Endometrium (tissue), 2 donors: ENCODE results near the gene KCNH2.
"Not testable (repeated sequence)": the region's sequence is repeated elsewhere in the genome, so short reads cannot be mapped to it uniquely, and the experiment has no call there.

Experiments
- FAIRE-seq: peaks from 2 replicates; lab custom pipeline; 2012; peaks lifted over from hg19 to GRCh38; lab: Jason Lieb, UNC
- donor health status: control.
- donor health status: control.

The KCNH2 gene

DNA sequence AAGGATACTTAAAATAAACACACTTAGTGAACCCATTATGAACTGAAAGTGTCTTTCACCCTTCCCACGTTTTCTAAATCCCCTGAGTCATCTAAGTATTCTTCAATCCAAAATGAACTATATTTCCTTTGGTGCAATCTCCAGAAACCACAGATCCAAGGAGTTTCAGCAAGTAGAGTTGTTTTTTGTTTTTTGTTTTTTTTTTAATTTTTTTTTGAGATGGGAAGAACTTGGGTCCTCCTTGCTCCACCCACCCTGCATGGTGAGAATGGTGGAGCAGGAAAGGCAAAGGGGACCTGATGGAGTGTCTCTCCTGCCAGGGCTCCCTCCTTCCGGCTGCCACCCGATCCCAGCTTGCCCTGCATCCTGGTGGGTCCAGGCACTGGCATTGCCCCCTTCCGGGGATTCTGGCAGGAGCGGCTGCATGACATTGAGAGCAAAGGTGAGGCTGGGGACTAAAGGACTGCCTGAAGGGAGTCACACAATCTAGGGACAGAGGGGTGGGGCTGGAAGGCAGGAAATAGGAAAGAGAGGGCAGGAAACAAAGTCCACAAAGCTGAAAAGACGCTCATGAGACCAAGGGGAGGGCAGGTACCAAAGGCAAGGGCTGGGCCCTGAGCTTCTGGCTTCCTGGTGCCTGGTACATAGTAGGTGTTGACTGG, 34.0 kb upstream of the KCNH2 start:
- FAIRE-seq: no peak

GRCh38 chr7:151011616-151012015, 33.5 kb upstream of the KCNH2 start:
- not testable (repeated sequence) for FAIRE-seq

DNA sequence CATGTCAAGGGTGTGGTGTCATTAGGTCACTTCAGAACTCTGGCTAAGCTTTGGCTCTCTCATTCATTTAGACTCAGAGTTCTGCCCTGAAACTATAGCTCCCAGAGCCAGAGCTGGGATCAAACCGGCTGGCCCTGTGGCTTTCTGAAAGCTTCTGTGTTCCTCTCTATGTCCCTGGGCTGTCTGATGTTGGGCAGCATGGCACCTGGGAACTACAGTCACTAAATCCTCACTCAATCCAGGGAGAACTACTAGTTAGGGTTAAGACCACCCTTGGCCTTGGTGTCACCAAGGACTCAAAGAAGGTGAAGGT, 32.9 kb upstream of the KCNH2 start:
- no peak for FAIRE-seq

GRCh38 chr7:151010307-151011096, 32.4 kb upstream of the KCNH2 start:
- no peak for FAIRE-seq

DNA sequence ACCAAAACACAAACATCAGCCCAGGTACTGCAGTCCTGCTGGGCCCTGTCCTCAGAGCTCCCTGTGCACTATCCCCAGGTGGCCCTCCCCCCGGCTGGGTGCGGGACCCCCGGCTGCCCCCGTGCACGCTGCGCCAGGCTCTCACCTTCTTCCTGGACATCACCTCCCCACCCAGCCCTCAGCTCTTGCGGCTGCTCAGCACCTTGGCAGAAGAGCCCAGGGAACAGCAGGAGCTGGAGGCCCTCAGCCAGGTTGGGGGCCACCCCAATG, 31.9 kb upstream of the KCNH2 start:
- FAIRE-seq: no peak

DNA sequence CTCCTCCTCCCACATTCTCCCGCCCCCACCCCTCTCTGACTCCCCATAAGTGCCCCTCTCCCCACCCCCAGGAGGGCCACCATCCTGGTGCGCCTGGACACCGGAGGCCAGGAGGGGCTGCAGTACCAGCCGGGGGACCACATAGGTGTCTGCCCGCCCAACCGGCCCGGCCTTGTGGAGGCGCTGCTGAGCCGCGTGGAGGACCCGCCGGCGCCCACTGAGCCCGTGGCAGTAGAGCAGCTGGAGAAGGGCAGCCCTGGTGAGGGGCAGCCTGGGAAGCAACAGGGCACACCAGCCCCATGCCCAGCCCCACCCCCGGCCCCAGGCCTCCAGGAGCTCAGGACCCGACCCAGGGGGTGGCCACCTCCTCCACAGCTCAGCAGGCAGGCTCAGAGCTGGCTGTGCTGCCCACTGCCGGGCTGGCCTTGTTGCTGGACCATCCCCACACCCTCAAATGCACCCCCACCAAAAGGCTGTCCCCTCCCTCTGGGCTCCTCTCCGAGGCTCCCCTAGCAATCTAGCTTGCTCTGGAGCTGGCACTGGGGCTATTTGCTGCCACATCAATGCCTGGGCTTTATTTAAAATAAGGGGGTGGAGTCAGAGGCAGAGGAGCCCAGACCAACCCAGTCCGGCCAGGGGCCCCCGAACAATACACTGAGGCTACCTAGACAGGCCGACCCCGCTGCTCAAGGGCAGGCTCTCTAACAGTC, 31.4 kb upstream of the KCNH2 start:
- FAIRE-seq: no peak

- no peak for FAIRE-seq
These were observed 30.6 kb upstream of the KCNH2 start for GRCh38 chr7:151008511-151009323.

DNA sequence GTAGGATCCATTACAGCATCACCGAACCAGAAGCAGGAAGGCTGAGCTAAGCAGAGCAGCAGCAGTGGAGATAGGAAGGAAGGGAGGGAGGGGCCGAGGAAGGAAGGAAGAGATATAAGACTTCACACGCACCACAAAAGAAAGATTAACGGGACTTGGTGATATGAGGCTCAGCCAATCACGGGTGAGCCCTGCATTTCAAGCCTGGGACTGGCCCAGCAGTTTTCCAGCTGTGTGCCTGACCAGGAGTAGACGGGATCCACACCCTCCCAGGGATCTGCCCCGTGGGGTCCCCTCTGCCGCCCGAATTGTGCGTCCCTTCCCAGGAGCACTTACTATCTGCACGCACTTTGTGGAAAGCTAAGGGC, 30.0 kb upstream of the KCNH2 start:
- FAIRE-seq: no peak

DNA sequence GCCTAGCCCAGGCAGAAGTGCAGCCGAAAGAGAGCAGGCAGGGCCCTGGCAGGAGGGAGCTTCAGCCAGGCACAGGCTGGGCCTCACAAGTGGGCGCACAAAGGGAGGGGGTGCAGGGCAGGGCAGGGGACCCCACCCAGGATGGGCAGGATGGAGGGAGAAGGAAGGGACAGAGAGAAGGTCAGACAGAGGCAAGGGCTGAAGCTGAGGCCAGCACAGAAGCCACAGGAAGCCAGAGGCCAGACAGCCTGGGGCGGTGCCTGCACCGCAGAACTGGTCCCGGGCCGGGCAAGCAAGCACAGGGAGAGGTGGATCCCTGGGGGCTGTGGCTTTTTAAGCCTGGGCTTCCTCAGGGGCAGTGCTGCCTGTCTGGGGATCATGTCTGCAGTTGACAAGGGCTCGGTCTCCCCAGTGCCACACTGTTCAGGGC, 29.4 kb upstream of the KCNH2 start:
- no peak for FAIRE-seq

DNA sequence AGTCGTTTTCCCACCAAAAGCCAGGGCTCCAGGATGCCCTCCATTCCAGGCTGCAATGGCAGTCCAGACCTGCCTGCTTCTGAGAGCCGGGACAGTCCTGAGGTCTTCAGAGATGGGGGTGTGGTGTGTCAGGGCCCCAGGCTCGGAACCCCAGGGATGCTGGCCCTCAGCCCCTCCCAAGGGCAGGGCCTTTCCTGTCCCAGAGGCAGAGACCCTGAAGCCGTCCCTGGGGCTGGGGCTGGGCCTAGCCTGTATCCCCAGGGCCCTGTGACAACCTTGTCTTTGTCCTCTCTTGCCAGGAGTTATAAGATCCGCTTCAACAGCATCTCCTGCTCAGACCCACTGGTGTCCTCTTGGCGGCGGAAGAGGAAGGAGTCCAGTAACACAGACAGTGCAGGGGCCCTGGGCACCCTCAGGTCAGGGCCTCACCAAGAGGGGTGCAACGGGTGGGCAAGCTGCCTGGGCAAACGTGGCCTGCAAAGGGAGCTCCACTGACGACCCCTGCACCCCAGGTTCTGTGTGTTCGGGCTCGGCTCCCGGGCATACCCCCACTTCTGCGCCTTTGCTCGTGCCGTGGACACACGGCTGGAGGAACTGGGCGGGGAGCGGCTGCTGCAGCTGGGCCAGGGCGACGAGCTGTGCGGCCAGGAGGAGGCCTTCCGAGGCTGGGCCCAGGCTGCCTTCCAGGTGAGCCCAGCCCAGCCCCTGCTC, 28.6 kb upstream of the KCNH2 start:
- no peak for FAIRE-seq

DNA sequence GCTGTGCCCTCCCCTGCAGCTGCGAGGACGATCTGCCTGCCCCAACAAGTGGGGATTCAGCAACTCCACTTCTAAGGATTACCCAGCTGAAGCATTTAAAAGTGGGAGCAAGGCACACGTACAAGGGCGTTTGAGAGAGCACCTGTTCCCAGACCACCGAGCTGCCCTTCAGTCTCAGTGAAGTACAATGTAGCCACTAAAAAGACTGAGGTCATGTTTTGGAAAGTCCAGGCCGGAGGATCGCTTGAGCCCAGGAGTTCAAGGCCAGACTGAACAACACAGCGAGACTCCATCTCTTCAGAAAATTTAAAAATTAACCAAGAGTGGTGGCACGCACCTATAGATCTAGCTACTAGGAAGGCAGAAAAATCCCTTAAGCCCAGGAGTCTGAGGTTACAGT, 27.4 kb upstream of the KCNH2 start:
- FAIRE-seq: no peak

DNA sequence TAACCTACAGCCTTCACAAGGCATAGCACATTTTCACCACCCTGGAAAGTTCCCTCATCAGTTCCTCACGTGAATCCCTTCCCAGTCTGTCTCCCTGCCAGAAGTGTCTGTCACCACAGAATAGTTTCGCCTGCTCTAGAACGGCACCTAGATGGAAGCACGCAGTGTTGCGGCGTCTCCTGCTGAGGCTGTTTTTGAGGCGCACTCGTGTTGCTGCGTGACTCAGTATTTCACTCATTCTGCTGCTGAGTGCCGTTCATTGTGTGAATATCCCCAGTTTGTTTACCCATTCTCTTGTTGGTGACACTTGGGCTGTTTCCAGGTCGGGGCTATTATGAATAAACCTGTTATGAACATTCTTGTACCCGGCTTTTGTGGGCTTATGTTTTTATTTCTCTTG, 25.5 kb upstream of the KCNH2 start:
- FAIRE-seq: no peak

DNA sequence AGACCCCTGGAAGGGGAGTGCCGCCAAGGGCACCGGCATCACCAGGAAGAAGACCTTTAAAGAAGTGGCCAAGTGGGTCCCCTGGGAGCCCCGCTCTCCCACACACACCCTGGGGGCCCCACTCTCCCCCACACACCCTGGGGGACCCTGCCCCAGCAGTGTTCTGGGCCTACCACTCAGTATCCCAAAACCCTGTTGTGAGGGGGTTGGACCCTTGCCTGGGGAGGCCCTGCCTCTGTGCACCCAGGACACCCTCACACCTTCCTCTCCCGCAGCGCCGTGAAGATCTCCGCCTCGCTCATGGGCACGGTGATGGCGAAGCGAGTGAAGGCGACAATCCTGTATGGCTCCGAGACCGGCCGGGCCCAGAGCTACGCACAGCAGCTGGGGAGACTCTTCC, 23.4 kb upstream of the KCNH2 start:
- FAIRE-seq: no peak

DNA sequence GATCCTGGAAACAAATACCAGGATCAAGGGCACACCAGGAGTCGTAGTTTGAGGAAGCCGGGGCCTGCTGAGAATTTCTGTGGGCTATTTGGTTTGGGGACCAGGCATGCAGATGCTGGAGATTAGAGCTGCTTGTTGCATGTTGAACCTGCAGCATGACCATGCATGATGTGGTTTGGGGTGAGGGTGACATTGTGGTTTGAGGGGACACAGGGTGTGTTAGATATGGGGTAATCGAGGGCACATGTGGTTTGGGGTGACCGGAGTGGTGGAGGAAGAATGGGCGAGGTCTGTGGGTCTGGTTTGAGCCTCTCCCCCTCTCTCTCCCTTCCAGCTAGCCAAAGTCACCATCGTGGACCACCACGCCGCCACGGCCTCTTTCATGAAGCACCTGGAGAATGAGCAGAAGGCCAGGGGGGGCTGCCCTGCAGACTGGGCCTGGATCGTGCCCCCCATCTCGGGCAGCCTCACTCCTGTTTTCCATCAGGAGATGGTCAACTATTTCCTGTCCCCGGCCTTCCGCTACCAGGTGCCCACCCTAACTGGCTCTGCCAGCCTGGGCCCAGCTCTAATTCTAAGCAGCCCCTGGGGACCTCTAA, 22.9 kb upstream of the KCNH2 start:
- FAIRE-seq: no peak

DNA sequence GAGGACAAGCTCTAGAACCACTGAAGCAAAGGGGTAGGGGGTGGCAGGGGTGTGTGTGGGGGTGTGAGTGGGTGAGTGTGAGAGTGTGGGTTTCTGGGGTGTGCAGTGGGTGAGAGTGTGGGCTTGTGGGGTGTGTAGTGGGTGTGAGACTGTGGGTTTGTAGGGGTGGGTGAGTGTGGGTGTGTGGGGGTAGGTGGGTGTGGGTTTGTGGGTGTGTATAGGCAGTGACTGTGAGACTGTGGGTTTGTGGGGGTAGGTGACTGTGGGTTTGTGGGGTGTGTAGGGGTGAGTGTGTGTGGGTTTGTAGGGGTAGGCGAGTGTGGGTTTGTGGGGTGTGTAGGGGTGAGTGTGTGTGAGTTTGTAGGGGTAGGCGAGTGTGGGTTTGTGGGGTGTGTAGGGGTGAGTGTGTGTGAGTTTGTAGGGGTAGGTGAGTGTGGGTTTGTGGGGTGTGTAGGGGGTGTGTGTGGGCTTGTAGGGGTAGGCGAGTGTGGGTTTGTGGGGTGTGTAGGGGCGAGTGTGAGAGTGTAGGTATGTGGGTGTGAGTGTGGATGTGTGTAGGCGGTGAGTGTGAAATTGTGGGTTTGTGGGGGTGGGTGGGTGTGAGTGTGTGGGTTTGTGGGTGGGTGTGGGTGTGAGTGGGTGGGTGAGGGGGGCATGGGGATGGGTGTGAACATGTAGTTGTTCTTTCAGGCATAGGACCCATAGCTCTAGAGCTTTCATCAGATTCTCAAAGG, 21.5 kb upstream of the KCNH2 start:
- FAIRE-seq: no peak

GRCh38 chr7:150999001-150999400, 20.9 kb upstream of the KCNH2 start:
- no peak for FAIRE-seq

GRCh38 chr7:150998341-150998740, 20.2 kb upstream of the KCNH2 start:
- no peak for FAIRE-seq

GRCh38 chr7:150997817-150998216, 19.7 kb upstream of the KCNH2 start:
- no peak for FAIRE-seq

GRCh38 chr7:150997075-150997511, 19.0 kb upstream of the KCNH2 start:
- no peak for FAIRE-seq

- FAIRE-seq: no peak
These were observed 18.4 kb upstream of the KCNH2 start for GRCh38 chr7:150996376-150997074.
